HepG2 (cell line): ENCODE data around the gene TEAD1. TPM values are rescaled to one million over a fixed set of nuclear protein-coding genes. Genes with fewer than 3 reads are reported as not detected.

Experiments
- ATAC-seq: fragments of 200-7000 bp; cut with Tn5 transposase; 3 replicates; pipeline ENCODE4 v1.9.1; 2020; ENCODE audit warnings: mild to moderate bottlenecking, moderate library complexity
- BruUV-seq: library from RNA; stranded (reverse); fragments of 400-500 nt; replicated peaks from 2 replicates; lab custom pipeline; 2021; lab: Mats Ljungman, UMichigan
- CTCF ChIA-PET: fragments of 300-600 bp; formaldehyde crosslinking; extraction: SDS; loops from one replicate; lab custom pipeline; 2021; ENCODE audit warnings: low total read pairs, inconsistent platforms, low intra/inter-chr PET ratio; lab: Yijun Ruan, JAX
- POLR2A ChIA-PET: fragments of 350-600 bp; sonication (Branson Sonifier 250); formaldehyde crosslinking; loops from one replicate; lab custom pipeline; 2020; ENCODE audit warnings: antibody characterized with exemption, inconsistent platforms; lab: Yijun Ruan, JAX
- DNase-seq: peaks from one replicate; pipeline ENCODE4 v3.0.0-alpha.2; 2015; ENCODE audit warnings: low spot score
- FAIRE-seq: peaks from 3 replicates; lab custom pipeline; 2011; peaks lifted over from hg19 to GRCh38; lab: Jason Lieb, UNC
- H2AFZ ChIP-seq: one replicate; pipeline ENCODE4 v1.6.1; 2011; ENCODE audit warnings: low read length, inconsistent platforms
- H3K27ac ChIP-seq: fragments of 300-600 bp; 3 replicates; pipeline ENCODE4 v1.8.0; 2011; ENCODE audit warnings: mixed run types, mild to moderate bottlenecking, mixed read lengths, low read length, inconsistent platforms; ENCODE audit not compliant: insufficient read depth; ENCODE audit errors: extremely low read length
- H3K27me3 ChIP-seq, 2 experiments: fragments of 200-600 bp in 1 of 2; 2 replicates in 1 of 2; 3 replicates in 1 of 2; pipeline versions ENCODE4 v1.6.0 to v1.8.0; 2011; ENCODE audit warnings: low read length in 2 of 2, mild to moderate bottlenecking in 2 of 2, moderate library complexity in 2 of 2, inconsistent platforms in 1 of 2; ENCODE audit not compliant: insufficient read depth in 2 of 2, control insufficient read depth in 1 of 2
- H3K36me3 ChIP-seq, 2 experiments: fragments of 200-600 bp in 1 of 2; replicated peaks in 1 of 2; 2 replicates in 1 of 2; 3 replicates in 1 of 2; pipeline versions ENCODE4 v1.5.1 to v1.8.0; 2011; ENCODE audit warnings: low read length in 2 of 2, inconsistent platforms in 1 of 2; ENCODE audit not compliant: insufficient read depth in 2 of 2, control insufficient read depth in 1 of 2
- H3K4me1 ChIP-seq: 2 replicates; pipeline ENCODE4 v1.5.1; 2012; ENCODE audit warnings: low read length, inconsistent platforms; ENCODE audit not compliant: insufficient read depth
- H3K4me2 ChIP-seq: 2 replicates; pipeline ENCODE4 v1.6.0; 2011; ENCODE audit warnings: low read depth, low read length, inconsistent platforms
- H3K4me3 ChIP-seq, 3 experiments: fragments of 200-600 bp in 1 of 3; sonication (generic), shearing (Covaris generic) in 1 of 3; replicated peaks in 1 of 3; 2 replicates each; pipeline ENCODE4 v1.5.1; 2011 to 2016; ENCODE audit warnings: low read length in 3 of 3, inconsistent platforms in 2 of 3, low read depth in 2 of 3, mild to moderate bottlenecking in 2 of 3, control low read depth in 1 of 3, mixed read lengths in 1 of 3; ENCODE audit not compliant: insufficient read depth in 1 of 3
- H3K79me2 ChIP-seq: one replicate; pipeline ENCODE4 v1.6.1; 2011; ENCODE audit warnings: low read length, inconsistent platforms; ENCODE audit not compliant: insufficient read depth
- H3K9ac ChIP-seq: 2 replicates; pipeline ENCODE4 v1.6.0; 2011; ENCODE audit warnings: mild to moderate bottlenecking, low read depth, low read length, inconsistent platforms; ENCODE audit not compliant: insufficient read depth
- H3K9me3 ChIP-seq: 2 replicates; pipeline ENCODE4 v1.5.1; 2012; ENCODE audit warnings: mild to moderate bottlenecking, low read length
- H4K20me1 ChIP-seq: 2 replicates; pipeline ENCODE4 v1.6.0; 2011; ENCODE audit warnings: inconsistent platforms, mild to moderate bottlenecking, low read length, moderate library complexity; ENCODE audit not compliant: insufficient read depth
- CEBPZ ChIP-seq: IDR thresholded peaks from 2 replicates; pipeline ENCODE4 v1.6.1; 2012; ENCODE audit warnings: low read length, improper control_type of control experiment
- PAXIP1 ChIP-seq: sonication (generic); formaldehyde crosslinking; conservative IDR thresholded peaks from 2 replicates; pipeline ENCODE4 v1.4.0; 2020; ENCODE audit warnings: mild to moderate bottlenecking, missing genetic modification reagents, moderate library complexity
- ZNF101 ChIP-seq: sonication (generic); formaldehyde crosslinking; IDR thresholded peaks from 2 replicates; pipeline ENCODE4 v1.4.0; 2020; ENCODE audit warnings: mild to moderate bottlenecking, low read depth, missing genetic modification reagents, borderline replicate concordance
- ZNF644 ChIP-seq: IDR thresholded peaks from 2 replicates; pipeline ENCODE4 v1.6.1; 2016; ENCODE audit warnings: low read depth
- WGBS: methylation state at CpG from one replicate; pipeline ENCODE4 v1.1.6; 2017; ENCODE audit warnings: low lambda C conversion rate; 5-methylcytosine and 5-hydroxymethylcytosine counted together
- in situ Hi-C: cut with HindIII; loops from 2 replicates; pipeline ENCODE4 v1.10.0; 2017; ENCODE audit warnings: low pct_unique_long_range_greater_than_20kb; ENCODE audit not compliant: extremely low pct_ligation_motif_present
- intact Hi-C: fragments of 100-400 bp; cut with micrococcal nuclease; formaldehyde crosslinking; loops from one replicate; pipeline ENCODE4 v1.10.0; 2022; ENCODE audit not compliant: unreplicated experiment
- polyA plus RNA-seq, 8 experiments: library from polyadenylated mRNA; depleted of rRNA in 3 of 8; stranded (reverse) in 7 of 8; unstranded in 1 of 8; fragments of >200 nt; fragmentation: Illumina TruSeq in 4 of 8; extraction: Trizol in 4 of 8; gene quantifications; 2 replicates each; pipeline versions ENCODE4 v1.2.1 to v1.2.3, GENCODE V29; 2011 to 2016; ENCODE audit warnings: low read depth in 4 of 8, missing spikeins in 1 of 8, mixed read lengths in 1 of 8; ENCODE audit not compliant: insufficient read depth in 1 of 8
- total RNA-seq, 5 experiments: library from RNA; depleted of rRNA; stranded (reverse); fragments of >200 nt; fragmentation: Illumina TruSeq; extraction: Trizol; gene quantifications; 2 replicates each; pipeline ENCODE4 v1.2.3, GENCODE V29; 2016; ENCODE audit warnings: low read depth in 1 of 5

The TEAD1 gene
- total and polyA plus RNA-seq, 2 of the 13 experiments (the other 11 are each of a cell fraction or from before 2014, with no cell fraction given) = 20.1 to 30.5 TPM

GRCh38 chr11:12702999-12703453 is 28.8 kb downstream of the TEAD1 start (continued):
- no peak for TF ChIP-seq PAXIP1 (CRISPR knock-in tag)

- Histone ChIP-seq H3K36me3 (peaks cover 2 to 12% of the 10 kb centered on the region in 2 experiments), H3K27me3 (no peaks in the 10 kb centered on the region), H3K9ac (no peak overlapping the region), H3K4me1 (peaks cover 26% of the 10 kb centered on the region), H4K20me1 (peaks cover 14% of the 10 kb centered on the region; the same call in 1 of the 2 replicates), H3K4me2 (no peak overlapping the region), H3K79me2 (peaks cover 82% of the 10 kb centered on the region), H3K9me3 (no peaks in the 10 kb centered on the region), H3K4me3 (no peak overlapping the region), H2AFZ (no peak overlapping the region), H3K27ac (no peak overlapping the region)
- no TSS peak for BruUV-seq
- in situ Hi-C loops = no loop called here
- 85% methylated on average over 4 of the region's 4 CpGs for WGBS
- no peak for DNase-seq
- intact Hi-C loops = no loop called here
- TF ChIP-seq ZNF644 (CRISPR knock-in tag) = no peak
- TF ChIP-seq CEBPZ = no peak
- no peak for TF ChIP-seq ZNF101 (CRISPR knock-in tag)
- no peak for ATAC-seq
- no peak for FAIRE-seq
- ChIA-PET CTCF (no interaction called here), POLR2A (no interaction called here)
These were observed 29.8 kb downstream of the TEAD1 start for GRCh38 chr11:12704049-12704448.
